Gastroesophageal sphincter (tissue), 3 donors: ENCODE data around the gene DROSHA.
A peak's percentile ranks its signal among the peaks of the same experiment; 100 is the strongest.

Source experiments
- EP300 ChIP-seq: sonication (generic); formaldehyde crosslinking; IDR thresholded peaks from one replicate; pipeline ENCODE4 v1.6.1; 2017; ENCODE audit warnings: antibody characterized with exemption, mild to moderate bottlenecking
- POLR2A ChIP-seq, 2 donors: fragments of 450-650 bp; IDR thresholded peaks; one replicate each; pipeline ENCODE4 v1.6.1; 2017; ENCODE audit warnings: antibody characterized with exemption in 2 of 2, mild to moderate bottlenecking in 2 of 2, moderate library complexity in 1 of 2
- POLR2AphosphoS5 ChIP-seq: sonication (generic); formaldehyde crosslinking; IDR thresholded peaks from one replicate; pipeline ENCODE4 v1.6.1; 2017; ENCODE audit warnings: antibody characterized with exemption
- TF ChIP-seq, protein P1 (sequence below), 4 experiments: fragments of 200-600 bp in 2 of 4; fragments of 450-650 bp in 2 of 4; sonication (generic) in 1 of 4; IDR thresholded peaks; one replicate each; pipeline ENCODE4 v1.5.1; 2017 to 2019; ENCODE audit warnings: antibody characterized with exemption in 4 of 4, mild to moderate bottlenecking in 2 of 4, moderate library complexity in 2 of 4

DNA sequence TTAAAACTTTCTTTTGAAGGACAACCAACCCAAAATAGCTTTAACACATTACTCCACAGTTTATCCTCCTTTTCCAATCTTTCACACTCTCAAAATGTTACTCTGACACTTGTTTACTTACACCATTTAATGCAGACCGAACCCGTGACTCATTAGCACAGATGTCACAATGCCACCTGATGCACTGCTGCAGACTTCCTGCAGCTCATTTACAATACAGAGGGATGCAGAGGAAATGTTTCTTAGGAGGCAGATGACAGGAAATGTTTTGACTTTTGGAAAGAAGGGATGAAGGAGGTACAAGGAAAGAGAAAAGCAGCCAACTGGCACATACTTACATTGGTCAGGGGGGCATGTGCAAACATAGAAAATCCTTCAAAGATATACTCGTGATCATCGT is 39.0 kb downstream of the DROSHA start:
- TF ChIP-seq EP300 (no peak), POLR2AphosphoS5 (peak; percentile 91), POLR2A (IDR thresholded peaks at IDR 0.05) (no peak)
- TF ChIP-seq, protein P1, sequence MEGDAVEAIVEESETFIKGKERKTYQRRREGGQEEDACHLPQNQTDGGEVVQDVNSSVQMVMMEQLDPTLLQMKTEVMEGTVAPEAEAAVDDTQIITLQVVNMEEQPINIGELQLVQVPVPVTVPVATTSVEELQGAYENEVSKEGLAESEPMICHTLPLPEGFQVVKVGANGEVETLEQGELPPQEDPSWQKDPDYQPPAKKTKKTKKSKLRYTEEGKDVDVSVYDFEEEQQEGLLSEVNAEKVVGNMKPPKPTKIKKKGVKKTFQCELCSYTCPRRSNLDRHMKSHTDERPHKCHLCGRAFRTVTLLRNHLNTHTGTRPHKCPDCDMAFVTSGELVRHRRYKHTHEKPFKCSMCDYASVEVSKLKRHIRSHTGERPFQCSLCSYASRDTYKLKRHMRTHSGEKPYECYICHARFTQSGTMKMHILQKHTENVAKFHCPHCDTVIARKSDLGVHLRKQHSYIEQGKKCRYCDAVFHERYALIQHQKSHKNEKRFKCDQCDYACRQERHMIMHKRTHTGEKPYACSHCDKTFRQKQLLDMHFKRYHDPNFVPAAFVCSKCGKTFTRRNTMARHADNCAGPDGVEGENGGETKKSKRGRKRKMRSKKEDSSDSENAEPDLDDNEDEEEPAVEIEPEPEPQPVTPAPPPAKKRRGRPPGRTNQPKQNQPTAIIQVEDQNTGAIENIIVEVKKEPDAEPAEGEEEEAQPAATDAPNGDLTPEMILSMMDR (IDR thresholded peaks at IDR 0.05), result no peak
